IMR-90 (cell line): ENCODE data around the gene ARSB. TPM values are rescaled to one million over a fixed set of nuclear protein-coding genes. Genes with fewer than 3 reads are reported as not detected.

Source experiments
- ATAC-seq: fragments of 200-7000 bp; cut with Tn5 transposase; 2 replicates; pipeline ENCODE4 v1.9.1; 2020; ENCODE audit warnings: low read depth, mild to moderate bottlenecking, moderate library complexity
- BruUV-seq: library from RNA; stranded (reverse); fragments of 400-500 nt; replicated peaks from 2 replicates; lab custom pipeline; 2021; lab: Mats Ljungman, UMichigan
- CTCF ChIA-PET: fragments of 300-600 bp; formaldehyde crosslinking; extraction: SDS; loops from one replicate; lab custom pipeline; 2021; ENCODE audit warnings: antibody characterized with exemption; lab: Yijun Ruan, JAX
- POLR2A ChIA-PET: fragments of 300-600 bp; sonication (Branson Sonifier 250); formaldehyde crosslinking; loops from one replicate; lab custom pipeline; 2022; ENCODE audit warnings: antibody characterized with exemption; ENCODE audit not compliant: unreplicated experiment; lab: Charles Lee
- DNase-seq: peaks from one replicate; pipeline ENCODE4 v3.0.0; 2013
- H2AFZ ChIP-seq: replicated peaks from 2 replicates; pipeline ENCODE3; 2013; ENCODE audit warnings: low read length, mild to moderate bottlenecking; ENCODE audit not compliant: poor library complexity
- H2AK5ac ChIP-seq: 2 replicates; pipeline ENCODE4 v1.6.1; 2013; ENCODE audit warnings: low read depth, low read length, inconsistent platforms
- H2AK9ac ChIP-seq: replicated peaks from 2 replicates; pipeline ENCODE3; 2013; ENCODE audit warnings: mild to moderate bottlenecking, low read depth, low read length, moderate library complexity; ENCODE audit not compliant: poor library complexity
- H2BK120ac ChIP-seq: 2 replicates; pipeline ENCODE4 v1.6.1; 2013; ENCODE audit warnings: low read depth, low read length, inconsistent platforms
- H2BK15ac ChIP-seq: 3 replicates; pipeline ENCODE4 v1.6.1; 2013; ENCODE audit warnings: low read depth, low read length, inconsistent platforms
- H2BK20ac ChIP-seq: 2 replicates; pipeline ENCODE4 v1.6.1; 2013; ENCODE audit warnings: low read depth, mild to moderate bottlenecking, inconsistent platforms, low read length, moderate library complexity
- H2BK5ac ChIP-seq: 2 replicates; pipeline ENCODE4 v1.6.1; 2013; ENCODE audit warnings: mild to moderate bottlenecking, low read depth, low read length, inconsistent platforms; ENCODE audit not compliant: poor library complexity, severe bottlenecking
- H3K14ac ChIP-seq: replicated peaks from 2 replicates; pipeline ENCODE4 v1.6.1; 2013; ENCODE audit warnings: low read depth, low read length, inconsistent platforms
- H3K18ac ChIP-seq: 2 replicates; pipeline ENCODE4 v1.6.1; 2013; ENCODE audit warnings: low read depth, low read length, control low read depth
- H3K23ac ChIP-seq: 2 replicates; pipeline ENCODE4 v1.6.1; 2013; ENCODE audit warnings: low read depth, low read length, inconsistent platforms
- H3K27ac ChIP-seq: 2 replicates; pipeline ENCODE4 v1.5.1; 2013; ENCODE audit warnings: mild to moderate bottlenecking, control low read depth, low read length; ENCODE audit not compliant: insufficient read depth
- H3K27me3 ChIP-seq: 2 replicates; pipeline ENCODE4 v1.6.1; 2013; ENCODE audit warnings: low read length; ENCODE audit not compliant: control insufficient read depth, insufficient read depth
- H3K36me3 ChIP-seq: 2 replicates; pipeline ENCODE4 v1.6.1; 2013; ENCODE audit warnings: low read length, mixed read lengths; ENCODE audit not compliant: control insufficient read depth, insufficient read depth
- H3K4ac ChIP-seq: 2 replicates; pipeline ENCODE4 v1.6.1; 2013; ENCODE audit warnings: low read depth, low read length, inconsistent platforms
- H3K4me1 ChIP-seq: 2 replicates; pipeline ENCODE4 v1.6.1; 2013; ENCODE audit warnings: low read length, mixed read lengths; ENCODE audit not compliant: control insufficient read depth, insufficient read depth
- H3K4me2 ChIP-seq: 2 replicates; pipeline ENCODE4 v1.6.1; 2013; ENCODE audit warnings: low read depth, mild to moderate bottlenecking, control low read depth, low read length, moderate library complexity
- H3K4me3 ChIP-seq: 2 replicates; pipeline ENCODE4 v1.5.1; 2013; ENCODE audit warnings: low read depth, mild to moderate bottlenecking, control low read depth, low read length, moderate library complexity; ENCODE audit not compliant: insufficient read depth
- H3K56ac ChIP-seq: 2 replicates; pipeline ENCODE4 v1.6.1; 2013; ENCODE audit warnings: low read length, inconsistent platforms; ENCODE audit not compliant: insufficient read depth; ENCODE audit errors: extremely low read depth
- H3K79me1 ChIP-seq, 2 experiments: 2 replicates each; pipeline ENCODE4 v1.6.1; 2013; ENCODE audit warnings: low read length in 2 of 2, inconsistent platforms in 1 of 2, low read depth in 1 of 2
- H3K9ac ChIP-seq: 2 replicates; pipeline ENCODE4 v1.6.1; 2013; ENCODE audit warnings: low read depth, low read length, control low read depth
- H3K9me1 ChIP-seq: 2 replicates; pipeline ENCODE4 v1.6.1; 2013; ENCODE audit warnings: low read length, inconsistent platforms; ENCODE audit not compliant: insufficient read depth
- H3K9me3 ChIP-seq: 2 replicates; pipeline ENCODE4 v1.6.1; 2013; ENCODE audit warnings: low read length; ENCODE audit not compliant: control insufficient read depth, insufficient read depth
- H4K20me1 ChIP-seq: 2 replicates; pipeline ENCODE4 v1.6.1; 2013; ENCODE audit warnings: low read length, inconsistent platforms; ENCODE audit not compliant: insufficient read depth
- H4K5ac ChIP-seq: 2 replicates; pipeline ENCODE4 v1.6.1; 2013; ENCODE audit warnings: mild to moderate bottlenecking, low read depth, low read length, control low read depth
- H4K8ac ChIP-seq, 2 experiments: 2 replicates each; pipeline ENCODE4 v1.6.1; 2013; ENCODE audit warnings: low read depth in 2 of 2, low read length in 2 of 2, control low read depth in 1 of 2, inconsistent platforms in 1 of 2
- H4K91ac ChIP-seq: 2 replicates; pipeline ENCODE4 v1.6.1; 2013; ENCODE audit warnings: low read depth, low read length, inconsistent platforms; ENCODE audit not compliant: insufficient read depth
- BHLHE40 ChIP-seq: fragments of 150-350 bp; IDR thresholded peaks from 2 replicates; pipeline ENCODE4 v1.6.1; 2016; ENCODE audit warnings: mild to moderate bottlenecking, low read depth, low read length
- CEBPB ChIP-seq: IDR thresholded peaks from 2 replicates; pipeline ENCODE4 v1.6.1; 2012; ENCODE audit warnings: low read depth, low read length, improper control_type of control experiment
- CHD1 ChIP-seq: IDR thresholded peaks from 2 replicates; pipeline ENCODE4 v1.6.1; 2012; ENCODE audit warnings: low read depth, low read length, improper control_type of control experiment
- MAFK ChIP-seq: IDR thresholded peaks from 2 replicates; pipeline ENCODE4 v1.6.1; 2012; ENCODE audit warnings: low read depth, low read length, improper control_type of control experiment
- MAZ ChIP-seq: IDR thresholded peaks from 2 replicates; pipeline ENCODE4 v1.6.1; 2012; ENCODE audit warnings: low read depth, mild to moderate bottlenecking, low read length, improper control_type of control experiment, moderate library complexity, borderline replicate concordance
- MXI1 ChIP-seq: IDR thresholded peaks from 2 replicates; pipeline ENCODE4 v1.6.1; 2012; ENCODE audit warnings: low read depth, mild to moderate bottlenecking, low read length, moderate library complexity, borderline replicate concordance
- NFE2L2 ChIP-seq: fragments of 150-350 bp; IDR thresholded peaks from 2 replicates; pipeline ENCODE4 v1.6.1; 2016; ENCODE audit warnings: low read depth, mild to moderate bottlenecking, low read length
- POLR2A ChIP-seq: IDR thresholded peaks from 2 replicates; pipeline ENCODE4 v1.6.1; 2012; ENCODE audit warnings: mild to moderate bottlenecking, low read depth, low read length
- RAD21 ChIP-seq: IDR thresholded peaks from 2 replicates; pipeline ENCODE4 v1.6.1; 2012; ENCODE audit warnings: low read length, improper control_type of control experiment
- RCOR1 ChIP-seq: IDR thresholded peaks from 2 replicates; pipeline ENCODE4 v1.6.1; 2012; ENCODE audit warnings: mild to moderate bottlenecking, low read length, improper control_type of control experiment; ENCODE audit not compliant: insufficient replicate concordance
- RFX5 ChIP-seq: IDR thresholded peaks from 2 replicates; pipeline ENCODE4 v1.8.0; 2012; ENCODE audit warnings: low read depth, mild to moderate bottlenecking, low read length, moderate library complexity
- SMC3 ChIP-seq: fragments of 150-350 bp; IDR thresholded peaks from 2 replicates; pipeline ENCODE4 v1.6.1; 2016; ENCODE audit warnings: low read depth, mild to moderate bottlenecking, antibody characterized with exemption, low read length, moderate library complexity
- USF2 ChIP-seq: fragments of 150-350 bp; IDR thresholded peaks from 2 replicates; pipeline ENCODE4 v1.6.1; 2017; ENCODE audit warnings: mild to moderate bottlenecking, antibody characterized with exemption, low read length, low read depth
- WGBS, 2 experiments: methylation state at CpG; one replicate each; pipeline versions ENCODE4 v1.1.5 to v1.1.7; 2013; ENCODE audit warnings: missing lambda C conversion rate in 2 of 2; ENCODE audit not compliant: insufficient read length in 1 of 2; ENCODE audit errors: extremely low coverage in 2 of 2; 5-methylcytosine and 5-hydroxymethylcytosine counted together
- dilution Hi-C: fragments of 300-500 bp; cut with HindIII; formaldehyde crosslinking; loops from one replicate; pipeline ENCODE4 v1.14.3; 2018; ENCODE audit warnings: low sequenced_read_pairs; ENCODE audit not compliant: unreplicated experiment
- in situ Hi-C: fragments of 300-500 bp; cut with MboI; formaldehyde crosslinking; loops from 3 replicates; pipeline ENCODE4 v1.14.3; 2019; ENCODE audit warnings: low sequenced_read_pairs, inconsistent platforms, mixed read lengths
- intact Hi-C: fragments of 100-400 bp; cut with micrococcal nuclease; formaldehyde crosslinking; loops from 2 replicates; pipeline ENCODE4 v1.10.0; 2022
- polyA plus RNA-seq, 3 experiments: library from polyadenylated mRNA; depleted of rRNA; stranded (reverse); fragments of >200 nt; gene quantifications; 2 replicates each; pipeline ENCODE4 v1.2.3, GENCODE V29; 2012; ENCODE audit warnings: low replicate concordance in 1 of 3
- total RNA-seq: library from RNA; depleted of rRNA; stranded (reverse); fragments of >200 nt; gene quantifications from 2 replicates; pipeline ENCODE4 v1.2.3, GENCODE V29; 2012
- TF ChIP-seq, protein P1 (sequence below): fragments of 150-350 bp; IDR thresholded peaks from 2 replicates; pipeline ENCODE4 v1.6.1; 2016; ENCODE audit warnings: low read depth, mild to moderate bottlenecking, low read length, moderate library complexity, borderline replicate concordance

ARSB gene
- total and polyA plus RNA-seq, 2 of the 4 experiments (the other 2 are of a cell fraction), result 16.0 to 16.3 TPM

DNA sequence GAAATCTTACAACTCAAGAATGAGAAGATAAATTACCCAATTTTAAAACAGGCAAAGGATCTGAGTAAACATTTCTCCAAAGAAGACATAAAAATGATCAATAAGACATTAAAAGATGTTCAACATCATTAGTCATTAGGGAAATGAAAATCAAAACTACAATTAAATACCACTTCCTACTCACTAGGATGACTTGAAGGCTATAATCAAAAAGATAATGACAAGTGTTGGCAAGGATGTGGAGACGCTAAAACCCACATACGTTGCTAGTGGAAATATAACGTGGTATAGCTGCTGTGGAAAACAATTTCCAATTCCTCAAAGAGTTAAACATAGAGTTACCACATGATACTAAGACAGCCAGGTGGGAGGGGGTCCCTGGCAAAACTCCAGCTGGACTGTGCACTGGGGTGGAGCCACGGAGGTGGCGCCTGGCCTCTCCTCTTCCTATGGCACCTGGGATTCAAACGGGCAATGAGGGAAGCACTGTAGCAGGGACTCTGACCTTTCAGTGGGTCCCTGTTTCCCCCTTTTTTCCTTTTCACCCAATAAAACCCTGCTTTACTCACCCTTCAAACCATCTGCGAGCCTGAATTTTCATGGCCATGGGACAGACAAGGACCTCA, 5.9 kb downstream of the ARSB start:
- Histone ChIP-seq H3K9me1 (peaks cover 15% of the 10 kb centered on the region), H4K20me1 (no peaks in the 10 kb centered on the region), H3K36me3 (no peaks in the 10 kb centered on the region), H2AFZ (no peak overlapping the region), H3K56ac (no peak overlapping the region), H2AK9ac (no peak overlapping the region), H3K4me1 (peaks cover 13% of the 10 kb centered on the region), H3K4me3 (no peak overlapping the region), H3K18ac (no peak overlapping the region), H3K79me1 (peaks cover 28 to 43% of the 10 kb centered on the region in 2 experiments), H4K5ac (no peak overlapping the region), H4K91ac (no peak overlapping the region), H4K8ac (no peak overlapping the region), H2BK20ac (no peak overlapping the region), H3K27ac (no peak overlapping the region), H3K27me3 (no peaks in the 10 kb centered on the region), H2BK15ac (no peak overlapping the region), H2BK120ac (no peak overlapping the region), H2BK5ac (no peak overlapping the region), H3K9me3 (no peaks in the 10 kb centered on the region), H3K14ac (no peak overlapping the region), H3K4ac (no peak overlapping the region), H3K23ac (no peak overlapping the region), H3K4me2 (no peak overlapping the region), H2AK5ac (peak overlapping the region; percentile 20; the same call in 1 of the 2 replicates), H3K9ac (no peak overlapping the region)
- ATAC-seq (no peak), DNase-seq (no peak)
- intact Hi-C loops (no loop called here), in situ Hi-C loops (no loop called here), dilution Hi-C loops (no loop called here)
- CTCF ChIA-PET, result no interaction called here
- BruUV-seq, result no TSS peak
- POLR2A ChIA-PET, result no interaction called here
- TF ChIP-seq BHLHE40 (no peak), MAZ (no peak), USF2 (no peak), SMC3 (no peak), CHD1 (no peak), CEBPB (no peak), MXI1 (no peak), RCOR1 (no peak), RFX5 (no peak), RAD21 (no peak), MAFK (no peak), POLR2A (no peak), NFE2L2 (no peak)
- TF ChIP-seq, protein P1, sequence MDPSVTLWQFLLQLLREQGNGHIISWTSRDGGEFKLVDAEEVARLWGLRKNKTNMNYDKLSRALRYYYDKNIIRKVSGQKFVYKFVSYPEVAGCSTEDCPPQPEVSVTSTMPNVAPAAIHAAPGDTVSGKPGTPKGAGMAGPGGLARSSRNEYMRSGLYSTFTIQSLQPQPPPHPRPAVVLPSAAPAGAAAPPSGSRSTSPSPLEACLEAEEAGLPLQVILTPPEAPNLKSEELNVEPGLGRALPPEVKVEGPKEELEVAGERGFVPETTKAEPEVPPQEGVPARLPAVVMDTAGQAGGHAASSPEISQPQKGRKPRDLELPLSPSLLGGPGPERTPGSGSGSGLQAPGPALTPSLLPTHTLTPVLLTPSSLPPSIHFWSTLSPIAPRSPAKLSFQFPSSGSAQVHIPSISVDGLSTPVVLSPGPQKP, result no peak
- WGBS, 2 experiments, result 85% methylated on average over 4 of the region's 7 CpGs; no CpG with 5 or more reads in 1 of the 2 experiments
